HG02571 (cell line): Measurements from ENCODE around the gene PRR20C.
"Not testable (repeated sequence)": the region's sequence is repeated elsewhere in the genome, so short reads cannot be mapped to it uniquely, and the experiment has no call there.

Experiments
- ATAC-seq: cut with Tn5 transposase; IDR thresholded peaks from one replicate; pipeline ENCODE4 v1.9.1; 2021; ENCODE audit warnings: mild to moderate bottlenecking, moderate library complexity; ENCODE audit not compliant: unreplicated experiment

The PRR20C gene

GRCh38 chr13:57153761-57154160, at the start of gene PRR20C:
PRR20C (plus strand) TSS chr13:57154061; CDS start chr13:57154448, 387 bp downstream.
- not testable (repeated sequence) for ATAC-seq

GRCh38 chr13:57114945-57115344, 38.9 kb upstream of the PRR20C start:
- ATAC-seq = no peak

DNA sequence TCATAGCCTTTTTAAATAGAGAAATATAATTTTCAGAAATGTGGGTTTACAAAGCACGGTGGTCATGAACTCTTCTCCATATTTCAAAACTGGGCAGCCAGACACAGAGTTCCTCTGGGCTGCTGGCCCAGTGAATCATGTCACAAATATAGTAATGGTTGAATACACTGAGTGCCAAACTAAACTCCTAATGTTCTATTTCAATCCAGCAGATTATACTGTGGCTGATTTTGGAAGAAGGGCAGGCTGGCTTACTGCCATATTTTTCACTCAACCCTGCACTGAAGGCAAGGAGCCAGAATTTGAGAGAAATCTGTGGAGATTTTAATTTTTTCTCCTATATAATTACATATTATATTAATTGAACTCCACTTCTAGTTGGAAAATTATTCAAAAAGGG, 30.2 kb upstream of the PRR20C start:
- no peak for ATAC-seq

- ATAC-seq = no peak
Measured at GRCh38 chr13:57128909-57129308, 25.0 kb upstream of the PRR20C start.

- no peak for ATAC-seq
Measured at GRCh38 chr13:57136093-57136492, 17.8 kb upstream of the PRR20C start.

GRCh38 chr13:57137585-57137984, 16.3 kb upstream of the PRR20C start:
- ATAC-seq = no peak

DNA sequence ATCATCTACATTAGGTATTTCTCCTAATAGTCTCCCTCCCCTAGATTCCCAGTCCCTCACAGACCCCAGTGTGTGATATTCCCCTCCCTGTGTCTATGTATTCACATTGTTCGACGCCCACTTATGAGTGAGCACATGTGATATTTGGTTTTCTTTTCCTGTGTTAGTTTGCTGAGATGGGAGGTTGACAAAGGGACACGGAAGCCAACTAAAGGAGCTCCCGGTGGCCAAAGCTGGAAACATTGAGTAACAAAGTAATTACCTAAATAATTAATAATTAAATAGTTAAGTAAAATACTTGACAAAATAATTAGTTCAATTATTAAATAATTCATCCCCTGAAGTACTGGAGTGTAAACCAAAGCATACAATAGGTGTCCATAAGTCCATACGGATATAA, 14.9 kb upstream of the PRR20C start:
- ATAC-seq = no peak

GRCh38 chr13:57139781-57140180, 14.1 kb upstream of the PRR20C start:
- ATAC-seq = not testable (repeated sequence)

GRCh38 chr13:57140235-57140968, 13.5 kb upstream of the PRR20C start, which contains the start of gene PRR20A:
PRR20A (plus strand) TSS chr13:57140918; CDS start chr13:57141305, 387 bp downstream.
- not testable (repeated sequence) for ATAC-seq

DNA sequence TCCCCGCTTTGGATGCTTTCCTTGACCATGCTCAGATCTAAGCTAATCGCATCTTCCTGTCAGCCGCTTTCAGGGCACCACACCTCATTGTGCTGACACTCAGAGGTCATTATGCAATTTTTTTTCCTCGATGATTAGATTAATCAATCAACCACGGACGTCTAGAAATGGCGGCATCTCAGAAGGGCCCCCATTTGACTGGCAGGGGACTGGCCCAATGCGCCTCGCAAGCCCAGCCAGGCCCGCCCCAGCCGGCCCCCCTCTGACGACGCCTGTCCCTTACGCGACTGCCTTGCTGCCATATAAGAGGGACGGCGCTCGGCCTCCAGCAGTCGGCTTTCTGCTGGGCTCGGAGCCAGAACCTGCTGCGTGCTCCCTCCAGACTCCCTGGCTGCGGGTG, 6.7 kb upstream of the PRR20C start, which contains the start of gene PRR20B:
Gene PRR20B, plus strand, starts transcription at position 301 of the 400 bp plus-strand sequence. CDS start 387 bp downstream, outside the sequence.
- ATAC-seq = not testable (repeated sequence)

GRCh38 chr13:57148106-57148505, 5.8 kb upstream of the PRR20C start:
- ATAC-seq = not testable (repeated sequence)

DNA sequence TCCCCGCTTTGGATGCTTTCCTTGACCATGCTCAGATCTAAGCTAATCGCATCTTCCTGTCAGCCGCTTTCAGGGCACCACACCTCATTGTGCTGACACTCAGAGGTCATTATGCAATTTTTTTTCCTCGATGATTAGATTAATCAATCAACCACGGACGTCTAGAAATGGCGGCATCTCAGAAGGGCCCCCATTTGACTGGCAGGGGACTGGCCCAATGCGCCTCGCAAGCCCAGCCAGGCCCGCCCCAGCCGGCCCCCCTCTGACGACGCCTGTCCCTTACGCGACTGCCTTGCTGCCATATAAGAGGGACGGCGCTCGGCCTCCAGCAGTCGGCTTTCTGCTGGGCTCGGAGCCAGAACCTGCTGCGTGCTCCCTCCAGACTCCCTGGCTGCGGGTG, 6.5 kb downstream of the PRR20C start, which contains the start of gene PRR20D:
Gene PRR20D, plus strand, starts transcription at position 301 of the 400 bp plus-strand sequence. CDS start 387 bp downstream, outside the sequence.
- not testable (repeated sequence) for ATAC-seq

DNA sequence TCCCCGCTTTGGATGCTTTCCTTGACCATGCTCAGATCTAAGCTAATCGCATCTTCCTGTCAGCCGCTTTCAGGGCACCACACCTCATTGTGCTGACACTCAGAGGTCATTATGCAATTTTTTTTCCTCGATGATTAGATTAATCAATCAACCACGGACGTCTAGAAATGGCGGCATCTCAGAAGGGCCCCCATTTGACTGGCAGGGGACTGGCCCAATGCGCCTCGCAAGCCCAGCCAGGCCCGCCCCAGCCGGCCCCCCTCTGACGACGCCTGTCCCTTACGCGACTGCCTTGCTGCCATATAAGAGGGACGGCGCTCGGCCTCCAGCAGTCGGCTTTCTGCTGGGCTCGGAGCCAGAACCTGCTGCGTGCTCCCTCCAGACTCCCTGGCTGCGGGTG, 13.0 kb downstream of the PRR20C start, which contains the start of gene PRR20E:
Gene PRR20E, plus strand, starts transcription at position 301 of the 400 bp plus-strand sequence. CDS start 387 bp downstream, outside the sequence.
- not testable (repeated sequence) for ATAC-seq

DNA sequence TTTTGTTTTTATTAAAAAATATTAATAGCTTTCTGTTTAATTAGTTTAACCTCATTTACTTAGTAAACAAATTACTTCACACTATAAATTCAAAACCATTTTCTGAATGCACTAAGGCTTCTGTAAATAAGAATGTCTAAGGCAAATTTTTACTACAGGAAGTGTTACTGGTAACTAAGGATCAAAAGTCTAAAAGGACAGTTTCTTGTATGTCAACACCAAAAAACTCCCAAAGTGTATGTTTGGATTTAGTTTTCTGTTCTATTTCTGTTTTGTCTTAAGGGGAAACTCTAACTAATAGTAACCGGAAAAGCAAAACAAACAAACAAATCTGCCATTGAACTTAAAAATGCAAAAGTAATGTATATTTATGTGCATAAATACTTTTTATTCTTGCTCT, 37.8 kb downstream of the PRR20C start:
- no peak for ATAC-seq
